Activated CD8-positive, alpha-beta T cell treated with anti-CD3 and anti-CD28 coated beads, Interleukin-2, amount 10 ng/mL, durations not matched to agents 7 days and 5 days (primary cell): ENCODE measurements around the gene ACKR1. TPM values are rescaled to one million over a fixed set of nuclear protein-coding genes. Genes with fewer than 3 reads are reported as not detected.

ENCODE experiments used
- ATAC-seq: fragments of 150-1000 bp; cut with Tn5 transposase; one replicate; pipeline ENCODE4 v1.10.0; 2021; ENCODE audit warnings: moderate library complexity
- CTCF ChIA-PET: fragments of 350-600 bp; sonication (Branson Sonifier 250); formaldehyde crosslinking; loops from one replicate; lab custom pipeline; 2021; ENCODE audit warnings: antibody characterized with exemption; lab: Charles Lee
- POLR2A ChIA-PET: fragments of 350-600 bp; sonication (Branson Sonifier 250); formaldehyde crosslinking; loops from one replicate; lab custom pipeline; 2021; ENCODE audit warnings: antibody characterized with exemption; lab: Charles Lee
- DNase-seq: peaks from one replicate; pipeline ENCODE4 v3.0.0-alpha.2; 2020
- H3K27ac Mint-ChIP-seq: one replicate; pipeline ENCODE4 v1.8.0; 2021; ENCODE audit warnings: mild to moderate bottlenecking, mixed read lengths
- H3K27me3 Mint-ChIP-seq: one replicate; pipeline ENCODE4 v1.8.0; 2021; ENCODE audit warnings: low read depth, mixed read lengths
- H3K36me3 Mint-ChIP-seq: one replicate; pipeline ENCODE4 v1.8.0; 2021; ENCODE audit warnings: low read depth, mixed read lengths
- H3K4me1 Mint-ChIP-seq: one replicate; pipeline ENCODE4 v1.8.0; 2021; ENCODE audit warnings: low read depth, mixed read lengths
- H3K4me3 Mint-ChIP-seq: one replicate; pipeline ENCODE4 v1.8.0; 2021; ENCODE audit warnings: mild to moderate bottlenecking, mixed read lengths
- H3K9me3 Mint-ChIP-seq: one replicate; pipeline ENCODE4 v1.8.0; 2022; ENCODE audit warnings: mixed read lengths; ENCODE audit not compliant: insufficient read depth
- total RNA-seq, 2 experiments: library from RNA; stranded (reverse); gene quantifications; one replicate each; pipeline ENCODE4 v1.2.3, GENCODE V29; 2021

The ACKR1 gene
- total RNA-seq = not detected

GRCh38 chr1:159204161-159205141 is at the start of gene ACKR1:
Gene ACKR1 (plus strand): TSS chr1:159204875. CDS start chr1:159204960, 85 bp downstream.
- Mint-ChIP-seq H3K36me3 (no peaks in the 10 kb centered on the region), H3K9me3 (no peaks in the 10 kb centered on the region), H3K27me3 (peaks cover 26% of the 10 kb centered on the region), H3K27ac (no peak within 1 kb of the TSS), H3K4me3 (no peak within 1 kb of the TSS), H3K4me1 (peaks cover 6% of the 10 kb centered on the region)
- ATAC-seq (no peak), DNase-seq (no peak)
- CTCF ChIA-PET = interaction anchor here (1.3 to 1.5 kb wide), 2 partner anchors 10 to 71 kb away, joined by 5 to 10 read pairs; no protein-coding TSS in a partner anchor
- POLR2A ChIA-PET = no interaction called here

DNA sequence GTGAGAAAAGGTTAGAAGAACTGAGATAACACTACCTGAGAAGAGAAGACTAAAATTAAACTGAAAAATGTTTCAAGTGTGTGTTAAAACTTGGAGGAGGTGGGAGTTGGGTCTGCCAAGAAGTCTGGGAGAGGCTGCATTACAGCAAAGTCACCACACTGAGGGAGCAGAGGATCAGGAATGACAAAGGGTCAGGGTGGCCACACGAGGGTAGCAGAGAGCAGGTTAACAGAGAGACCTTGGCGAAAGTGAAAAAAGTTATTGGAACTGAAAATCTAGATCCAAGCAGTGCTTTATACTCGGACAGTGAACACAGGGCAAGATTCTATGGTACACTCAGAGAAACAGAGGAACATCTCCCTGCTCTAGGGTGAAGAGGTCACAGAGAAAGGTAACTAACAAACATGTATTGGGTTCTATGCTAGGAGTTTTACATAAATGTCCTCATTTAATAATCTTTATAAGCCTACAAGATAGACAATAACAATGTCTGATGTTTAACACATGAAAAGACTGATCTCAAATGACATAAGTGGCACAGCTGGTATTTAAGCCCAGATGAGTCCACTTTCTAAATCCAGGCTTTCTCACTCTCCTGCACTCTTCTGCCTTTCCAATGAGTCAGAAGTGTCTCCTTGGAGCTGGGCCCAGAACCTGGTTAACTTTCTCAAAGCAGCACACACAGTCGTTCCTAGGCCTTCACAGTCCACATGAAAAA is 43.5 kb upstream of the ACKR1 start:
- ATAC-seq (peak; percentile 84), DNase-seq (peak; percentile 68)
- no peak overlapping the region for H3K4me3 Mint-ChIP-seq
- ChIA-PET CTCF (interaction anchor here (0.8 to 3.8 kb wide), 7 partner anchors 31 to 958 kb away, joined by 3 to 29 read pairs (median 4); no protein-coding TSS in a partner anchor), POLR2A (no interaction called here)
- H3K4me1 Mint-ChIP-seq = no peaks in the 10 kb centered on the region
- no peaks in the 10 kb centered on the region for H3K9me3 Mint-ChIP-seq
- no peaks in the 10 kb centered on the region for H3K36me3 Mint-ChIP-seq
- peaks cover 40% of the 10 kb centered on the region for H3K27me3 Mint-ChIP-seq
- H3K27ac Mint-ChIP-seq = no peak overlapping the region

GRCh38 chr1:159161719-159162026 is 43.0 kb upstream of the ACKR1 start:
- Mint-ChIP-seq H3K36me3 (no peaks in the 10 kb centered on the region), H3K27ac (no peak overlapping the region), H3K27me3 (peaks cover 39% of the 10 kb centered on the region), H3K4me3 (no peak overlapping the region), H3K9me3 (no peaks in the 10 kb centered on the region), H3K4me1 (no peaks in the 10 kb centered on the region)
- DNase-seq = no peak
- POLR2A ChIA-PET = no interaction called here
- CTCF ChIA-PET = interaction anchor here (0.8 to 3.8 kb wide), 7 partner anchors 30 to 958 kb away, joined by 3 to 29 read pairs (median 4); no protein-coding TSS in a partner anchor
- no peak for ATAC-seq

DNA sequence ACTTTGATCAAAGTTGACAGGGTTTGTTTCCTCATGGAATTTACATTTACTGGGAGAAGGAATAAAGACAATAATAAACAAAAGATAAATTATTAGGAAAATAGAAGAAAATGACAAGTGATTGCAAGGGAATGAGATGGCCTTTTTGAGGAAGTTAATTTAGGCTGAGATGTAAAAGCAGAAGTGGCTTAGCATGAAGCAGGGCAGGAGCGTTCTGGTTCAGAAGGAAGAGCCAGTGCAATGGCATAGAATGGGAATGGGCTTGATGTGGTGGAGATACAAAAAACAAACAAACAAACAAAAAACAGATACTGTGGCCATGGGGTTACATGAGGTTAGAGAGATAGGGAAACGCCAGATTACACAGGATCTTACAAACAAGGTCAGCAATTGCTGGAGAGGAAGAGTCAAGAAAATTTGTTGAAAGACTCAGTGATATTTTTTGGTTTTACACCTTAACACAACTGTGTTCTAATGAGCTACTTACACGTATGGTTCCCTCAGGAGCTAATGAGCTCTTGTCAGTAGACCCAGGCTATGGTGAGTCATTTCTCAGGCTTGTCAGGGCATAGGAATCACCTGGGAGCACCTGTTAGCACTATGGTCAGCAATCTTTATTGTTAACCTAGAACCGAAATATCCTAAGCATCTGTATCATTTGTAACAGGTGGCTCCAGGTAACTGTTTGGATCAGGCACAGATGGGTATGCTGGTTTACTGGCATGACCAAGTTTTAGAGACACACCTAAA is 42.0 kb upstream of the ACKR1 start:
- POLR2A ChIA-PET = no interaction called here
- CTCF ChIA-PET = interaction anchor here (1.2 to 3.8 kb wide), 5 partner anchors 34 to 52 kb away, joined by 4 to 29 read pairs (median 4); no protein-coding TSS in a partner anchor

DNA sequence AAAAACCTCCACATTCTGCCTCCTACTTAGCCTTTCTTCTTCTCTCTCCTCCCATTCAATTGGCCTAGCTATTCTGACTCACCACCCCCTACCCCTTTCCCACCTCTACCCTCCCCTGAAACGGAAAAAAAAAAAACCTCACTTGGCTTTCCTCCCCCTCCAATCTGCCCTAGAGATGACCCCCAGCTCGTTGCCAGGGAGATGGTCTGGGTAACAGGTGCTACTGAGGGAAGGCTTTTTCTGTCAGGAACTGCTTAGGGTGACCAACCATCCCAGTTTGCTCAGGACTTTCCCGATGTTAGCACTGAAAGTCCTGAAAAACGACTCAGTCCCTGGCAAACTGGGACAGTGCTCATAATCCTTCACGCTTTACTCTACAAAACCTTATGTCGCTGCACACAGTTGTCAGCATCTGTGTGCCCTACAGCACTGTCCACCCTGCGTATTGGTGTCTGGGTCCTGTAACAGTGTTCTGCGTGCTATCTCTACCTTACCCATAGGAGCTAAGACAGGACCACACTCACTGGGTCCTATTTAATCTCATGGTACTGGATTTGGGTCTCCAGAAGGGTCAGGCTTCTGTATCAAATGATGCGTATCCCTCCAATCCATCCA is 41.0 kb upstream of the ACKR1 start:
- Mint-ChIP-seq H3K9me3 (no peaks in the 10 kb centered on the region), H3K36me3 (no peaks in the 10 kb centered on the region), H3K27ac (no peak overlapping the region), H3K4me3 (no peak overlapping the region), H3K4me1 (no peaks in the 10 kb centered on the region), H3K27me3 (peaks cover 39% of the 10 kb centered on the region)
- ChIA-PET CTCF (interaction anchor here (1.2 to 1.3 kb wide), 2 partner anchors 33 to 50 kb away, joined by 4 read pairs; no protein-coding TSS in a partner anchor), POLR2A (no interaction called here)
- DNase-seq = no peak
- no peak for ATAC-seq

More for the DNA sequence above, 42.0 kb upstream of the ACKR1 start:
- DNase-seq (no peak), ATAC-seq (no peak)
- H3K36me3 Mint-ChIP-seq = no peaks in the 10 kb centered on the region
- no peak overlapping the region for H3K27ac Mint-ChIP-seq
- no peaks in the 10 kb centered on the region for H3K9me3 Mint-ChIP-seq
- no peaks in the 10 kb centered on the region for H3K4me1 Mint-ChIP-seq
- H3K27me3 Mint-ChIP-seq = peaks cover 35% of the 10 kb centered on the region
- no peak overlapping the region for H3K4me3 Mint-ChIP-seq

DNA sequence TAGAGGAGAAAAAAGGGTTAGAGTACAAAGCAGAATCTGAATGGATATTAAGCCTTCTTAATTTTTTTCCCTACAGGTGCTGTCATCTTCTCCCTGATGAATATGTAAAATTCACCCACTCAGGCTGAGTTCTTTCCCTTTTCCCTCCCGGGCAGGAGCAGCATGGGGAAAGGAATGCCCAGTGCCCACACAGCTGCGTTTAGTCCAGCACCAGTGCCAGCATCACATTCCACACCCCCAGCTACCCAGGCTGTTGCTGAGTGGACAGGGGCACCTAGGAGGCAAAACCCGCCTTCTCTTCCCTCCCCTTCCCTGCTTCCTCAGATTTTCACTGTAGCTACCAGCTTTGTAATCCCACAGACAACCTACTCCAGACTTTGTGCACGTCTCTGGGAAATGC is 36.6 kb upstream of the ACKR1 start:
- no peaks in the 10 kb centered on the region for H3K9me3 Mint-ChIP-seq
- peaks cover 60% of the 10 kb centered on the region for H3K27me3 Mint-ChIP-seq
- ATAC-seq (no peak), DNase-seq (no peak)
- no peaks in the 10 kb centered on the region for H3K4me1 Mint-ChIP-seq
- no peak overlapping the region for H3K4me3 Mint-ChIP-seq
- H3K36me3 Mint-ChIP-seq = no peaks in the 10 kb centered on the region
- CTCF ChIA-PET = no interaction called here
- H3K27ac Mint-ChIP-seq = no peak overlapping the region
- POLR2A ChIA-PET = no interaction called here

GRCh38 chr1:159170639-159171038 is 34.0 kb upstream of the ACKR1 start:
- POLR2A ChIA-PET = no interaction called here
- no peaks in the 10 kb centered on the region for H3K4me1 Mint-ChIP-seq
- H3K27ac Mint-ChIP-seq = no peak overlapping the region
- ATAC-seq = no peak
- H3K36me3 Mint-ChIP-seq = no peaks in the 10 kb centered on the region
- H3K4me3 Mint-ChIP-seq = no peak overlapping the region
- H3K27me3 Mint-ChIP-seq = peaks cover 68% of the 10 kb centered on the region
- DNase-seq = no peak
- CTCF ChIA-PET = no interaction called here
- H3K9me3 Mint-ChIP-seq = no peaks in the 10 kb centered on the region

- no peaks in the 10 kb centered on the region for H3K9me3 Mint-ChIP-seq
Observed at GRCh38 chr1:159171254-159171687, 33.4 kb upstream of the ACKR1 start, which contains the start of gene CADM3. Gene CADM3 (plus strand): TSS chr1:159171615. CDS start chr1:159171766, 151 bp downstream.

GRCh38 chr1:159171688-159172501 is 32.8 kb upstream of the ACKR1 start:
- Mint-ChIP-seq H3K4me1 (no peaks in the 10 kb centered on the region), H3K9me3 (no peaks in the 10 kb centered on the region), H3K27me3 (peaks cover 59% of the 10 kb centered on the region), H3K27ac (no peak overlapping the region), H3K36me3 (no peaks in the 10 kb centered on the region), H3K4me3 (no peak overlapping the region)
- POLR2A ChIA-PET = no interaction called here
- ATAC-seq = no peak
- CTCF ChIA-PET = no interaction called here
- no peak for DNase-seq

More at GRCh38 chr1:159171254-159171687, 33.4 kb upstream of the ACKR1 start, which contains the start of gene CADM3:
- H3K27me3 Mint-ChIP-seq = peaks cover 63% of the 10 kb centered on the region
- no peaks in the 10 kb centered on the region for H3K36me3 Mint-ChIP-seq
- DNase-seq = no peak
- ChIA-PET POLR2A (no interaction called here), CTCF (no interaction called here)
- H3K4me3 Mint-ChIP-seq = no peak within 1 kb of the TSS
- no peaks in the 10 kb centered on the region for H3K4me1 Mint-ChIP-seq
- no peak for ATAC-seq
- H3K27ac Mint-ChIP-seq = no peak within 1 kb of the TSS

DNA sequence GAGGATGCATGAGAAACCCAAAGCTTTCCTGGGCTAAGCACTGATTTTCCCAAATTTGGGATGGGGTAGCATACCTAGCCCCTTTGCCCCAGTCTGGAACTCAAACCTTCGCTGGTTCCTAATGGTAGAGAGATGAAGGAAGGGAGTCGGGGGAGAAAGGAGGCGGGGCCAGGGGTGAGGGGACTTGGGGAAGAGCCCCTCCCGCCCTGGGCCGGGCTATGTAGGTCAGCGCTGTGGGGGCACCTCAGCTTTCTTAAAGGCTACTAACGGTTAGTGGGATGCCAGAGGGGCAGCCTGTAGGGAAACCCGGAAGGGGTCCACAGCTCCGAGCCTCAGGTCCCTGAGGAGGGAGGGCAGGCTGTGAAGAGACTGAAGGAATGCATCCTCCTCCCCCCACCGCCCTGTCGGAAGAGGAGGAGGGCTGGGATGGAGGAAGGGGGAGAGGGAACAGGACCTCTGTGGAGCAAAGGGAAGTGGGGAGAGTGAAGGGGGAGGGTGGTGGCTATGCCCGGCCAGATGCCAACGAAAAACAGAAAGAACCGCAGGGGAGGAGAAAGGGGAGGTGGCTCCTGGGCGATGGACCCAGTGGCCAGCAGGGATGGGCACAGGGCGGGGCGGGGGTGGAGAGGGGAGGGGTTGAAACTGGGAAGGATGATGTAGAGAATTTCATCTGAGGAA is 31.9 kb upstream of the ACKR1 start:
- Mint-ChIP-seq H3K4me3 (no peak overlapping the region), H3K27ac (no peak overlapping the region), H3K4me1 (no peaks in the 10 kb centered on the region), H3K27me3 (peaks cover 57% of the 10 kb centered on the region), H3K36me3 (no peaks in the 10 kb centered on the region), H3K9me3 (no peaks in the 10 kb centered on the region)
- DNase-seq (no peak), ATAC-seq (no peak)
- POLR2A ChIA-PET = no interaction called here
- CTCF ChIA-PET = interaction anchor here (0.7 to 1.4 kb wide), 2 partner anchors 40 to 1153 kb away, joined by 3 to 4 read pairs; no protein-coding TSS in a partner anchor
